Stomach (tissue), 9 donors: ENCODE data around the gene ADGRL3. TPM values are rescaled to one million over a fixed set of nuclear protein-coding genes. Genes with fewer than 3 reads are reported as not detected.

ENCODE experiments used
- DNase-seq, 2 donors: peaks; one replicate each; pipeline versions ENCODE4 v3.0.0 to v3.0.0-alpha.2; 2013 to 2019
- H3K27ac ChIP-seq, 5 donors: fragments of 200-600 bp in 4 of 5; sonication (generic) in 4 of 5; one replicate each; pipeline ENCODE4 v1.5.1; 2013 to 2019; ENCODE audit warnings: mild to moderate bottlenecking in 1 of 5, moderate library complexity in 1 of 5
- H3K27me3 ChIP-seq, 3 donors: fragments of 200-600 bp; sonication (generic); one replicate each; pipeline ENCODE4 v1.5.1; 2017 to 2019; ENCODE audit warnings: mixed run types in 1 of 3
- H3K36me3 ChIP-seq, 4 donors: fragments of 200-600 bp; sonication (generic); 1 replicate in 3 of 4; 2 replicates in 1 of 4; pipeline ENCODE4 v1.5.1; 2016 to 2019
- H3K4me1 ChIP-seq, 4 donors: fragments of 200-600 bp; sonication (generic); one replicate each; pipeline ENCODE4 v1.5.1; 2016 to 2019
- H3K4me3 ChIP-seq, 4 donors: fragments of 200-600 bp; sonication (generic) in 3 of 4; one replicate each; pipeline ENCODE4 v1.5.1; 2016 to 2019; ENCODE audit warnings: mild to moderate bottlenecking in 1 of 4
- H3K9me3 ChIP-seq, 4 donors: fragments of 200-600 bp; sonication (generic); one replicate each; pipeline ENCODE4 v1.5.1; 2016 to 2019
- EP300 ChIP-seq: sonication (generic); formaldehyde crosslinking; IDR thresholded peaks from one replicate; pipeline ENCODE4 v1.6.1; 2017; ENCODE audit warnings: antibody characterized with exemption
- POLR2A ChIP-seq, 4 donors: fragments of 450-650 bp; IDR thresholded peaks; one replicate each; pipeline ENCODE4 v1.6.1; 2016; ENCODE audit warnings: antibody characterized with exemption in 4 of 4, control low read depth in 2 of 4, mild to moderate bottlenecking in 1 of 4, moderate library complexity in 1 of 4
- POLR2AphosphoS5 ChIP-seq, 3 donors: sonication (generic); formaldehyde crosslinking; IDR thresholded peaks; one replicate each; pipeline ENCODE4 v1.6.1; 2016; ENCODE audit warnings: antibody characterized with exemption in 3 of 3
- WGBS, 5 donors: extraction: QIAGEN DNeasy Blood & Tissue Kit in 3 of 5; methylation state at CpG; one replicate each; pipeline versions ENCODE4 v1.1.5 to v1.1.7; 2013 to 2018; 5-methylcytosine and 5-hydroxymethylcytosine counted together
- intact Hi-C: fragments of 100-400 bp; cut with DNase I; formaldehyde crosslinking; loops from one replicate; pipeline ENCODE4 v1.15.1; 2023; ENCODE audit warnings: low total_unique reads
- polyA plus RNA-seq, 3 donors: library from polyadenylated mRNA; stranded (reverse); fragments of 200-250 nt; gene quantifications; one replicate each; pipeline ENCODE4 v1.2.3, GENCODE V29; 2013
- total RNA-seq, 5 donors: library from RNA; depleted of rRNA; stranded (reverse); fragments of >200 nt; gene quantifications; one replicate each; pipeline versions ENCODE4 v1.1.0 to v1.2.3, GENCODE V29; 2014 to 2016
- TF ChIP-seq, protein P1 (sequence below), 7 experiments: fragments of 450-650 bp in 4 of 7; fragments of 200-600 bp in 3 of 7; sonication (generic) in 3 of 7; IDR thresholded peaks; one replicate each; pipeline ENCODE4 v1.5.1; 2016 to 2019; ENCODE audit warnings: antibody characterized with exemption in 7 of 7, control low read depth in 2 of 7, mild to moderate bottlenecking in 1 of 7
- donor health status: healthy with polysubstance abuse.
- donor health status: Bipolar disorder and iron deficiency.
- donor health status: healthy.

ADGRL3 gene
- total and polyA plus RNA-seq, 8 donors: 0.48 to 109 (median 3.9) TPM

DNA sequence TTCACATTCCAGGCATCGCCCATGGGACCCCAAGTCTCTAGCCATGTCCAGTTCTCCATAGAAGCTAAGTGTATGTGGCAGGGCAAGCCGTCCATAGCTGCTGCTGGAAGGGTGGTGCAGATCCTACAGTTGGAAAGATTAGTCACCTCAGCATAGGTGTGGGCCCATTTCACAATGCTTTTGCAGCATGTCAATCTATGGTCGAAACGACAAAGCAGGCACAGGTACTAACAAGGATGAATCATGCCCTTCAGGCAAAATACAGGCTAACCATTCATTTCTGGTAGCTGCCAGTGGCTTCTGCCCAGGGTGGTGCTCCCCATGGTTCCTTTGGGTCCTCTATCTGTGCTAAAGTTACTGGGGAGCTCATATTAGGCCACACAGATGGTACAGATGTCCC is 225.2 kb downstream of the ADGRL3 start:
- DNase-seq: no peak
- WGBS, 5 donors: 89 to 94% (median 92%) methylated on average over 4 of the region's 4 CpGs
- Histone ChIP-seq H3K9me3 (no peaks in the 10 kb centered on the region), H3K36me3 (no peaks in the 10 kb centered on the region), H3K4me3 (no peak overlapping the region), H3K27me3 (no peaks in the 10 kb centered on the region), H3K4me1 (no peaks in the 10 kb centered on the region), H3K27ac (no peak overlapping the region)
- TF ChIP-seq POLR2AphosphoS5 (IDR thresholded peaks at IDR 0.05) (no peak), POLR2A (IDR thresholded peaks at IDR 0.05) (no peak), EP300 (no peak)
- TF ChIP-seq, protein P1, sequence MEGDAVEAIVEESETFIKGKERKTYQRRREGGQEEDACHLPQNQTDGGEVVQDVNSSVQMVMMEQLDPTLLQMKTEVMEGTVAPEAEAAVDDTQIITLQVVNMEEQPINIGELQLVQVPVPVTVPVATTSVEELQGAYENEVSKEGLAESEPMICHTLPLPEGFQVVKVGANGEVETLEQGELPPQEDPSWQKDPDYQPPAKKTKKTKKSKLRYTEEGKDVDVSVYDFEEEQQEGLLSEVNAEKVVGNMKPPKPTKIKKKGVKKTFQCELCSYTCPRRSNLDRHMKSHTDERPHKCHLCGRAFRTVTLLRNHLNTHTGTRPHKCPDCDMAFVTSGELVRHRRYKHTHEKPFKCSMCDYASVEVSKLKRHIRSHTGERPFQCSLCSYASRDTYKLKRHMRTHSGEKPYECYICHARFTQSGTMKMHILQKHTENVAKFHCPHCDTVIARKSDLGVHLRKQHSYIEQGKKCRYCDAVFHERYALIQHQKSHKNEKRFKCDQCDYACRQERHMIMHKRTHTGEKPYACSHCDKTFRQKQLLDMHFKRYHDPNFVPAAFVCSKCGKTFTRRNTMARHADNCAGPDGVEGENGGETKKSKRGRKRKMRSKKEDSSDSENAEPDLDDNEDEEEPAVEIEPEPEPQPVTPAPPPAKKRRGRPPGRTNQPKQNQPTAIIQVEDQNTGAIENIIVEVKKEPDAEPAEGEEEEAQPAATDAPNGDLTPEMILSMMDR (IDR thresholded peaks at IDR 0.05): no peak
- intact Hi-C loops: no loop called here

GRCh38 chr4:61426229-61426628 is 226.1 kb downstream of the ADGRL3 start:
- DNase-seq: no peak
- WGBS, 5 donors: 77 to 90% (median 87%) methylated on average over 5 of the region's 5 CpGs
- no peak overlapping the region for H3K4me3 ChIP-seq
- H3K36me3 ChIP-seq: no peaks in the 10 kb centered on the region
- intact Hi-C loops: no loop called here
- no peaks in the 10 kb centered on the region for H3K9me3 ChIP-seq
- TF ChIP-seq, protein P1 (IDR thresholded peaks at IDR 0.05): no peak
- TF ChIP-seq EP300 (no peak), POLR2AphosphoS5 (IDR thresholded peaks at IDR 0.05) (no peak), POLR2A (IDR thresholded peaks at IDR 0.05) (no peak)
- no peaks in the 10 kb centered on the region for H3K4me1 ChIP-seq
- H3K27me3 ChIP-seq: no peaks in the 10 kb centered on the region
- no peak overlapping the region for H3K27ac ChIP-seq

GRCh38 chr4:61427099-61427817 is 227.1 kb downstream of the ADGRL3 start:
- no peak for DNase-seq
- H3K4me3 ChIP-seq: no peak overlapping the region
- 92 to 96% (median 95%) methylated on average over 11 of the region's 11 CpGs for WGBS, 5 donors
- H3K27ac ChIP-seq: no peak overlapping the region
- TF ChIP-seq, protein P1 (IDR thresholded peaks at IDR 0.05): no peak
- TF ChIP-seq EP300: no peak
- no peak for TF ChIP-seq POLR2A (IDR thresholded peaks at IDR 0.05)
- TF ChIP-seq POLR2AphosphoS5 (IDR thresholded peaks at IDR 0.05): no peak
- no peaks in the 10 kb centered on the region for H3K4me1 ChIP-seq
- H3K36me3 ChIP-seq: no peaks in the 10 kb centered on the region
- no peaks in the 10 kb centered on the region for H3K27me3 ChIP-seq
- no peaks in the 10 kb centered on the region for H3K9me3 ChIP-seq
- intact Hi-C loops: no loop called here

DNA sequence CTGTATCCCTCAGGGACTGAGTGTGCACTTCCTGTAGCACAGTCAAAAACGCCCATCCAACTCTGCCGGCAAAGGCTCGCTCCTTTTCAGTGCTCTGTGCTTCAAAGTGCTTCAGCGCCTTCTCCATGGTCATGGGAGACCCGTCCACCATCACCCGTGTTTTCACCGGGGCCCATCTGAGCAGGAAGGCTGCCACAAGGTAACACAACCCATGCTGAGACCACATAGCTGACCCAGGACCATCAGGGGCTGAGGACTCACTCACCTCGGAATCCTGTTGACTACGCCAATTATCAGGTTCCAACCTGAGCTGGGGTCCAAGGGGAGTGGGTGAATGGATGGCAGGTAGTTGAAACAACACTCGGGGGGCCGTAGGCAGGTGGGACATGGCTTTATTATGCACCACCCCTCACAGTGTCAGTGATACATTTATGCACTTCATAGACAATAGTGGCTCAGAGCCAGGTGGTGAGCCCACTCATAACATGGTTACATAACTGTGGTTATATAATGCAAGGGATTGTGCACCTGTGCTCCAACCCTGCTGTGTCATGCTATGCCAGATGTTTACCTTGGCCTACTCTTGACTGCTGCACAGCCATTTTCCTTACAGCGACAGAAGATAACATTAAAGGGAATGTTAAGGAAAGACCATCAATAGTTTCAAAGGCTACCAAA is 227.8 kb downstream of the ADGRL3 start:
- Histone ChIP-seq H3K9me3 (no peaks in the 10 kb centered on the region), H3K4me1 (no peaks in the 10 kb centered on the region), H3K4me3 (no peak overlapping the region), H3K27me3 (no peaks in the 10 kb centered on the region), H3K27ac (no peak overlapping the region), H3K36me3 (no peaks in the 10 kb centered on the region)
- no peak for DNase-seq
- intact Hi-C loops: no loop called here
- no peak for TF ChIP-seq EP300
- TF ChIP-seq, protein P1 (IDR thresholded peaks at IDR 0.05): no peak
- 82 to 91% (median 86%) methylated on average over 12 of the region's 12 CpGs for WGBS, 5 donors
